ENCODE data around the gene NOTCH2.

The NOTCH2 gene

DNA sequence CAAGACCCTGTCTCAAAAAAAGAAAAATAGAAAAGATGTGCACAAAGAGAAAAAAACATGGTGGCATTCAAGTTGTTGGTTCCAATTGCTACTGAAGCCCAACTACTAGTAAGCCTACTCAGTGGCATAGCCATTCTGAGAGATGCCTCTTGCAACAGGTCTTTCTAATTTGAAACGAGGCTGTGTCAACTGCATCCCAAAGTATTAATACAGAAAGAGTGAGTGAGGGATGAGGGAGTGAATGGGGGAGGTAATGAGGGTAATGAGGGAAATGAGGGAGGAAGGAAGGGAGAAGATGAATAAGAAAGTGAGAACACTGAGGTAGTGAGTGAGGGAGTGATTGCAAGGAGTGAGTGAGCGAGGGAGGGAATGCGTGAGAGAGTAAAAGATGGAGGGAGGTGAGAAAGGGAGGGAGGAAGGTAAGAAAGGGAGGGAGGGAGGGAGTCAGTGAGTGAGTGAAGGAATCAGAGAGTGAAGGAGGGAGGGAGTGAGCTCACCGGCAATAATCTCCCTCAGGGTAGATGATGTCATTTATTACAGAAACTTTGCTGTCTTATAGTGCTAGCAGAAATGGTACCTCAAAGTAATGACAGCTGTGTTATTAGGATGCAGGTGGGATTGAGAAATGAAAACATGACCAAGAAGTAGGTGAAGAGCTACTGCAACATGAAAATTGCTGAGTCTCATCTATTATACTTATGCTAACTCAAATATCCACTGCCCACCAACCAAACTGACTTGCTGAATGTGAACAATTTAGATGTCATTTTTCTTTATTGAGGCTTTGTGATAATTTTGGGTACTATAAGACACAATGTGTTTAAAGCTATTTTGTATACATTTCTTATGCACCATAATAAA lies 97.5 kb downstream of the NOTCH2 start:
- no peak overlapping the region for H3K9ac ChIP-seq (ENCODE audit: low read depth, low read length)
- H3K4me1 ChIP-seq (ENCODE audit: control insufficient read depth, insufficient read depth, low read length) = no peaks in the 10 kb centered on the region
- H3K4me3 ChIP-seq (ENCODE audit: low read depth, low read length) = no peak overlapping the region
- H3K27ac ChIP-seq (ENCODE audit: low read depth, low read length) = no peak overlapping the region
- no peaks in the 10 kb centered on the region for H3K27me3 ChIP-seq (ENCODE audit: control insufficient read depth, insufficient read depth, low read length)
- H3K9me3 ChIP-seq (ENCODE audit: control insufficient read depth, insufficient read depth, low read length) = no peaks in the 10 kb centered on the region
- peaks cover 9% of the 10 kb centered on the region for H3K36me3 ChIP-seq (ENCODE audit: control insufficient read depth, insufficient read depth, low read length)

DNA sequence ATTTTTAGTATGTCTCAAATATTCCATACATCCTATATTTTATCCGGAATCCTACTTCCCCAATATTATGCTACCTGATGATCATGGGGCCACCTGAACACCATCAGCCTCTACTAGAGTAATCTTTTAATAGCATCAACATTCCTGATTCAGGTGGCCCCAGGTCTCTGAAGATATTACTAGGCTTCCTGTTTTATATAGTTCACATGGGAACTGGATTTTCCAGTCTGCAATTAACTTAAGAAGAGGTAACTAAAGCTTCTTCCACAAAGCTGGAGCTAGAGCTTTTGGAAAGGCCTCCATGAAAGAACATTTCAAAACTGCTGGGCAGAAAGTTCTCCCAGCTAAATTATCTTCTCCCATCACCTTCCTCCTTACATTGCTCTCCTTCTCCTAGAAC lies 100.9 kb downstream of the NOTCH2 start:
- peaks cover 30% of the 10 kb centered on the region for H3K36me3 ChIP-seq (ENCODE audit: control insufficient read depth, insufficient read depth, low read length)
- no peaks in the 10 kb centered on the region for H3K9me3 ChIP-seq (ENCODE audit: control insufficient read depth, insufficient read depth, low read length)
- no peaks in the 10 kb centered on the region for H3K4me1 ChIP-seq (ENCODE audit: control insufficient read depth, insufficient read depth, low read length)
- H3K9ac ChIP-seq (ENCODE audit: low read depth, low read length) = no peak overlapping the region
- no peak overlapping the region for H3K4me3 ChIP-seq (ENCODE audit: low read depth, low read length)
- no peak overlapping the region for H3K27ac ChIP-seq (ENCODE audit: low read depth, low read length)
- H3K27me3 ChIP-seq (ENCODE audit: control insufficient read depth, insufficient read depth, low read length) = no peaks in the 10 kb centered on the region

DNA sequence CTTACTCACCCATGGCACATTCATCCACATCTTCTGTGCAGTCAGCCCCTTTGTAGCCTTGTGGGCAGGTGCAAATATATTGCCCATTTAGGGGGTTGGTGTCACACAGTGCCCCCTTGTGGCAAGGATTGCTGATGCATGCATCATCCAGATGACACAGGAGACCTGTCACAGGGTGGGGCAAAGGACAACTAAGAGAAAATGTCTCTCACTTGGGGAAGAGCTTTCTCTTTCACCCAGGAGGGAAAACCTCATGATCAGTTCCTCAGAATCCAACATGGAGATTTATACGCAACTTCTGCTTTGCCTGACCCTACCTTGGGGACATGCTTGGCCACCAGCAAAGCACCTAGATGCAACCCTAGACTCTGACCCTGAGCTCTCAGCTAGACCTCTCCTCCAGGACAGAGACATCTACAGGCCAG lies 101.4 kb downstream of the NOTCH2 start:
- H3K9ac ChIP-seq (ENCODE audit: low read depth, low read length) = no peak overlapping the region
- H3K27me3 ChIP-seq (ENCODE audit: control insufficient read depth, insufficient read depth, low read length) = no peaks in the 10 kb centered on the region
- H3K4me3 ChIP-seq (ENCODE audit: low read depth, low read length) = no peak overlapping the region
- H3K36me3 ChIP-seq (ENCODE audit: control insufficient read depth, insufficient read depth, low read length) = peaks cover 36% of the 10 kb centered on the region
- H3K9me3 ChIP-seq (ENCODE audit: control insufficient read depth, insufficient read depth, low read length) = no peaks in the 10 kb centered on the region
- no peaks in the 10 kb centered on the region for H3K4me1 ChIP-seq (ENCODE audit: control insufficient read depth, insufficient read depth, low read length)
- H3K27ac ChIP-seq (ENCODE audit: low read depth, low read length) = no peak overlapping the region

DNA sequence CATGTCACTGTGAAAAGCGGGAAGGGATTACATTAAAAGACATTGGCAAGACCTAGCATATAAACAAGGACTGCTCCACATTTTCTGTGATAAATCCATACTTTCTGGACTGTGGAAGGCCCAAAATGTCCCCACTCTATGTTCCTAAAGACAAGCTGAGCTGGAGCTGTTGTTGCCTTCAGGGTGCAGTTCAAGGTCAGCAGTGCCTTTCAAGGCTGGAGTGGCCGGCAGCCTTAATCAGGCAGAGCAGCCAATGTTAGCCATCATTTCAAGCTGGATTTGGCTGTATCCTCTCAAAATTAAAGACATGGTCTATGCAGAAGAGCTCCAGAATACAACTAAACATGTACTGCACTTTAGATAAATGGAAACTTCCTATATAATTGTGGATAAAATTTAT lies 102.8 kb downstream of the NOTCH2 start:
- Histone ChIP-seq H3K36me3 (ENCODE audit: control insufficient read depth, insufficient read depth, low read length) (peaks cover 42% of the 10 kb centered on the region), H3K4me1 (ENCODE audit: control insufficient read depth, insufficient read depth, low read length) (no peaks in the 10 kb centered on the region), H3K4me3 (ENCODE audit: low read depth, low read length) (no peak overlapping the region), H3K27me3 (ENCODE audit: control insufficient read depth, insufficient read depth, low read length) (no peaks in the 10 kb centered on the region), H3K9ac (ENCODE audit: low read depth, low read length) (no peak overlapping the region), H3K9me3 (ENCODE audit: control insufficient read depth, insufficient read depth, low read length) (no peaks in the 10 kb centered on the region), H3K27ac (ENCODE audit: low read depth, low read length) (no peak overlapping the region)

GRCh38 chr1:119966020-119966419 lies 103.4 kb downstream of the NOTCH2 start:
- Histone ChIP-seq H3K4me1 (ENCODE audit: control insufficient read depth, insufficient read depth, low read length) (no peaks in the 10 kb centered on the region), H3K27me3 (ENCODE audit: control insufficient read depth, insufficient read depth, low read length) (no peaks in the 10 kb centered on the region), H3K36me3 (ENCODE audit: control insufficient read depth, insufficient read depth, low read length) (peaks cover 42% of the 10 kb centered on the region), H3K9ac (ENCODE audit: low read depth, low read length) (no peak overlapping the region), H3K27ac (ENCODE audit: low read depth, low read length) (no peak overlapping the region), H3K9me3 (ENCODE audit: control insufficient read depth, insufficient read depth, low read length) (no peaks in the 10 kb centered on the region), H3K4me3 (ENCODE audit: low read depth, low read length) (no peak overlapping the region)

- Histone ChIP-seq H3K4me1 (ENCODE audit: control insufficient read depth, insufficient read depth, low read length) (no peaks in the 10 kb centered on the region), H3K4me3 (ENCODE audit: low read depth, low read length) (no peak overlapping the region), H3K27me3 (ENCODE audit: control insufficient read depth, insufficient read depth, low read length) (no peaks in the 10 kb centered on the region), H3K27ac (ENCODE audit: low read depth, low read length) (no peak overlapping the region), H3K9ac (ENCODE audit: low read depth, low read length) (no peak overlapping the region), H3K9me3 (ENCODE audit: control insufficient read depth, insufficient read depth, low read length) (no peaks in the 10 kb centered on the region), H3K36me3 (ENCODE audit: control insufficient read depth, insufficient read depth, low read length) (peaks cover 42% of the 10 kb centered on the region)
These were observed 104.6 kb downstream of the NOTCH2 start for GRCh38 chr1:119964673-119965363.

DNA sequence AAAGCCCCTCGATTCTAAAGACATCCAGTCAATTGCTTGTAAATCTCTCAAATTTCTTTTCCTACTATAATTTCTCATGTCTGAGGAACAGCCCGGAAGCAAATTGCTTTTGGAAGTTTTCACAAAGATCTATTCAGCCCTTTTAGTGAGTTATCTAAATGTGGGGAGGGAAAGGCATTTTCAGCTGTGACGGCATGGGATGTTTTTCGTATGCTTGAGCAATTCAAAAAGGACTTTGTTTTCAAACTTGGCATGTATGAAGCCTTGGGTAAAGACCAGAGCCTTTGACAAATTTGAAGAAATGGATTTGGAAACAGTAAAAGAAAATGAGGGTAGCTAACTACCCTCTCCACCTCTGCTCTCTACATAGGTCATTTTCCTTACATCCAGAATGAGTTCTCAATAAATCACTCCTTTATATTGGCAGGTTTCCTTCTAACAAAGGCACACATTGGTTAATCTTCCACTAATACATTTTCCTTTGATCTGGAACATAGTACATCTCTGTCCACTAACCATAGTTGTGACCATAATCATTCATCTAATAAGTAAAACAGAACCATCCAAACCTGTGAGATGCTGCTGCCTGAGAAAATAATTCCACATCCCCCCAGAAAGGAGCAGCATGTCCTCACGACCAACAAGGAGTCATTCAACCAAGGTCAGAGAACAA lies 107.0 kb downstream of the NOTCH2 start:
- Histone ChIP-seq H3K4me1 (ENCODE audit: control insufficient read depth, insufficient read depth, low read length) (no peaks in the 10 kb centered on the region), H3K36me3 (ENCODE audit: control insufficient read depth, insufficient read depth, low read length) (peaks cover 42% of the 10 kb centered on the region), H3K9ac (ENCODE audit: low read depth, low read length) (no peak overlapping the region), H3K4me3 (ENCODE audit: low read depth, low read length) (no peak overlapping the region), H3K9me3 (ENCODE audit: control insufficient read depth, insufficient read depth, low read length) (no peaks in the 10 kb centered on the region), H3K27me3 (ENCODE audit: control insufficient read depth, insufficient read depth, low read length) (no peaks in the 10 kb centered on the region), H3K27ac (ENCODE audit: low read depth, low read length) (no peak overlapping the region)

DNA sequence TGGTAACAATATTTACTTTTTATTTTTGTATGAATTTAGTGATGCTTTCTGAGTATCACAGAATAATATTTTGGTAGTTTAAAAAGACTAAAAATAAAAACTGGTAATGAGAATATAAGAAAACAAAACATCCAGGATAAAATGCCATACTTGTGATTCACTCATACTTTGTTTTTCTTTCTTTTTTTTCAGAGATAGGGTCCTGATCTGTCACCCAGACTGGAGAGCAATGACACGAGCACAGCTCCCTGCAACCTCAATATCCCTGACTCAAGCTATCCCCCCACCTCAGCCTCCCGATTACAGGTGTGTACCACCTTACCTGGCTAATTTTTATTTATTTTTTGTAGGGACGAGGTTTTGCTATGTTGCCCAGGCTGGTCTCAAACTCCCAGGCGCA lies 109.0 kb downstream of the NOTCH2 start:
- peaks cover 25% of the 10 kb centered on the region; the same call in 1 of the 2 replicates for H3K36me3 ChIP-seq (ENCODE audit: control insufficient read depth, insufficient read depth, low read length)
- no peaks in the 10 kb centered on the region for H3K27me3 ChIP-seq (ENCODE audit: control insufficient read depth, insufficient read depth, low read length)
- H3K4me1 ChIP-seq (ENCODE audit: control insufficient read depth, insufficient read depth, low read length) = no peaks in the 10 kb centered on the region
- H3K27ac ChIP-seq (ENCODE audit: low read depth, low read length) = no peak overlapping the region
- H3K9me3 ChIP-seq (ENCODE audit: control insufficient read depth, insufficient read depth, low read length) = no peaks in the 10 kb centered on the region
- H3K9ac ChIP-seq (ENCODE audit: low read depth, low read length) = no peak overlapping the region
- H3K4me3 ChIP-seq (ENCODE audit: low read depth, low read length) = no peak overlapping the region

DNA sequence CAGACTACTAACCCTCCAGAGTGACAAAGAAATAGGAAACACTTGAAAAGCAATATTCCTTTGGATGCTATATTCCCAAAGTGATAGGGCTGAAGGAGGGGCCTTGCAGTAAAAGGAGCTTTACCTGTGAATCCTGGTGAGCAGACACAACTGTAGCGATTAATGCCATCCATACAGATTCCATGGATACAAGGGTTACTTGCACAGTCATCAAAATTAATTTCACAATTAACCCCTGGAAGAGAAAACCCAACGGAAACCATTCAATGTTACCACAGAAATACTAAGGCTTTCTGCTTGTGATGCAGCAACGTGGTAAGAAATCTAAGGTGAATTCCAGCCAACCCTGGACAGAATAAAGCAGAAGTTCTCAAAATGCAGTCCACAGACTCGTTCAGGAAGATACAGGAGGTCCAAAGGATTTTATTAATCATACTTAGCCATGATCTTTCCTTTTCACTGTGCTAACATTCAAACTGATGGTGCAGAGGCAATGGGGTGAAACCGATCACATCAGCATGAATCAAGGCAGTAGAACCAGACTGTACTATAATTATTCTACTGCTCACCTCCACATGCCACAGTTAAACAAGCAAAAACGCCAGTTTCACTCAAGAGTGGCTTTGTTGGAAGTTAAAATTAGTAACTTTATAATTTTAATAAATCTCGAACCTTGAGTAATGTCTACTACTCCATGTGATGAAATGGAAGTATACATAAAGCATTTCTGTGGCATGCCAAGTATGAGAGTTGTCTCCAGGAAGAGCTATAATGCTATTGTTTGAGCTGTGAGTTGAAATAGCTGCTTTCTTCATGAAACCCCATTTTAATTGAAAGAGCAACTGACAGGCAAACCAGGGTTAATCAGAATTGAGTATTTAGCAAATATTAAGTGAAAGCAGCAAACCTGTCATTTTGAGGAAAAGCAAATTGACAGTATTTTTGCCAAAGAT lies 109.9 kb downstream of the NOTCH2 start:
- Histone ChIP-seq H3K9me3 (ENCODE audit: control insufficient read depth, insufficient read depth, low read length) (no peaks in the 10 kb centered on the region), H3K4me3 (ENCODE audit: low read depth, low read length) (no peak overlapping the region), H3K27me3 (ENCODE audit: control insufficient read depth, insufficient read depth, low read length) (no peaks in the 10 kb centered on the region), H3K9ac (ENCODE audit: low read depth, low read length) (no peak overlapping the region), H3K4me1 (ENCODE audit: control insufficient read depth, insufficient read depth, low read length) (no peaks in the 10 kb centered on the region), H3K27ac (ENCODE audit: low read depth, low read length) (no peak overlapping the region), H3K36me3 (ENCODE audit: control insufficient read depth, insufficient read depth, low read length) (peaks cover 24% of the 10 kb centered on the region)

DNA sequence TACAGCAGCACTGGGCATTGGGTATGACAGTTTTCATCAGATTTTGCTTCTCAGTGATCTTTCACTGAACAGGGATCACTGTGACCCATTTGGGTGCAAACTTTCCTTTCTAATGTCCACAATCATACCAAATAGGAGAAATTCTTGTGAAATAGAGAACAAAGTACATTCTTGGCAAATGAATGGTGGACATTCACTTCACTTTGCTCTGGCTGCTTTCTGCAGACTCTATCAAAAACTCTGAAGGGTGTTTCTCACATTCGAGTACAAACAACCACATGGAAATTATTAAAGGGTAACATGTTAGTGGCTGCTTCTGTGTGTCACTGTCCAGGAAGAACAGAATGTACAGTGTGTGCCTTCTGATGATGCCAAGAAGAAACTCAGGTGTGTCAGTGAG lies 111.2 kb downstream of the NOTCH2 start:
- Histone ChIP-seq H3K9ac (ENCODE audit: low read depth, low read length) (no peak overlapping the region), H3K27ac (ENCODE audit: low read depth, low read length) (no peak overlapping the region), H3K4me3 (ENCODE audit: low read depth, low read length) (no peak overlapping the region), H3K4me1 (ENCODE audit: control insufficient read depth, insufficient read depth, low read length) (no peaks in the 10 kb centered on the region), H3K36me3 (ENCODE audit: control insufficient read depth, insufficient read depth, low read length) (peaks cover 32% of the 10 kb centered on the region), H3K9me3 (ENCODE audit: control insufficient read depth, insufficient read depth, low read length) (no peaks in the 10 kb centered on the region), H3K27me3 (ENCODE audit: control insufficient read depth, insufficient read depth, low read length) (no peaks in the 10 kb centered on the region)

Measured in HUES48 (cell line).